ENCODE measurements around the gene OSBPL3. TPM values are rescaled to one million over a fixed set of nuclear protein-coding genes. Genes with fewer than 3 reads are reported as not detected.

OSBPL3 gene
- polyA plus RNA-seq, 1 donor from 2014 or later: 0.26 TPM

DNA sequence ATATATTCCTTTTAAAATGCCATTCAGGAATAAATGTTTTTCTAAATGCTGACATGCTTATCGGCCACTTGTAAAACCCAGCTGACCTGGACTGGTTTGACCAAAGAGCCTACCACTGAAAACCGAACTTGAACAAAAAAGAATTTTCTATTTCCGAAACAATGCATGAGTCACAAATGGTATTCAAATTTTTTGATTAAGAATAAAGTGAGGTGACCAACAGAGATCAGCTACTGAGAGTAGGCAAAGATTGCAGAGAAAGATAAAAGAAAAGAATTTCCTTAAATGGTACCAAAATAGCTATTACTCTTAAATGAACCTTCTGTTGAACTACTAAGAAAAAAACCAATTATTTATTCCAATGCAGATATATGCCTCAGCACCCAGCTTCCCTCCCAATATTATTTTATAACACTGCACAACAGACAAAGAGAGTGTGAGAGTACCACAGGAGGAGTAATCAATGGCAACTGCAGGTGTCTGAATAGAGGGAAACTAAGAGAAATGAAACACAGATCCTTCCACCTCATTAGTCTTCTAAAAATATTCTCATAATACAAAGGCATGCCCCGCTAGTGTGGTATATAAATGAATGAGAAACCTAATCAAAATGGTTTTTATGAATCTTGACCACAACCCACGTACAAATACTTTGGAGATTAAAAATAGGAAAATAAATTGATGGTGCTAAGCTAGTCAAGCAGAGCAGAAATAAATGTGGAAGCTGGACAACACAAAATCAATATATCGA is 20.1 kb downstream of the OSBPL3 start:
- no peaks in the 10 kb centered on the region for H3K36me3 ChIP-seq (ENCODE audit: insufficient read depth, low read length)

GRCh38 chr7:24958399-24958798 is 21.6 kb downstream of the OSBPL3 start:
- Histone ChIP-seq H3K4me2 (ENCODE audit: low read length) (no peak overlapping the region), H2AFZ (ENCODE audit: low read depth, low read length) (no peak overlapping the region), H3F3A (ENCODE audit: insufficient read depth, low read length, poor library complexity, severe bottlenecking) (no peaks in the 10 kb centered on the region), H3K79me2 (replicated peaks; ENCODE audit: insufficient read depth, low read length) (no peaks in the 10 kb centered on the region), H3K9me3 (ENCODE audit: low read length) (no peaks in the 10 kb centered on the region), H3K9ac (ENCODE audit: low read length) (no peak overlapping the region), H3K9me2 (ENCODE audit: insufficient read depth, low read length) (no peaks in the 10 kb centered on the region), H3K4me3 (ENCODE audit: low read length) (no peak overlapping the region), H3K36me3 (ENCODE audit: insufficient read depth, low read length) (no peaks in the 10 kb centered on the region), H3K27ac (ENCODE audit: low read length) (no peak overlapping the region), H3K27me3 (ENCODE audit: insufficient read depth, low read depth, low read length) (no peaks in the 10 kb centered on the region), H4K20me1 (ENCODE audit: insufficient read depth) (no peaks in the 10 kb centered on the region)
- TF ChIP-seq EZH2 (IDR thresholded peaks at IDR 0.05; ENCODE audit: borderline replicate concordance, insufficient read depth, low read length, poor library complexity, severe bottlenecking) (no peak), TAF1 (IDR thresholded peaks at IDR 0.05; ENCODE audit: low read depth) (no peak), RAD21 (conservative IDR thresholded peaks at IDR 0.05) (no peak), EP300 (conservative IDR thresholded peaks at IDR 0.05; ENCODE audit: poor library complexity, severe bottlenecking) (no peak), SMC3 (conservative IDR thresholded peaks at IDR 0.05; ENCODE audit: poor library complexity) (no peak), MXI1 (conservative IDR thresholded peaks at IDR 0.05; ENCODE audit: poor library complexity, severe bottlenecking) (no peak), POLR2AphosphoS5 (IDR thresholded peaks at IDR 0.05) (no peak)
- TF ChIP-seq, protein P1, sequence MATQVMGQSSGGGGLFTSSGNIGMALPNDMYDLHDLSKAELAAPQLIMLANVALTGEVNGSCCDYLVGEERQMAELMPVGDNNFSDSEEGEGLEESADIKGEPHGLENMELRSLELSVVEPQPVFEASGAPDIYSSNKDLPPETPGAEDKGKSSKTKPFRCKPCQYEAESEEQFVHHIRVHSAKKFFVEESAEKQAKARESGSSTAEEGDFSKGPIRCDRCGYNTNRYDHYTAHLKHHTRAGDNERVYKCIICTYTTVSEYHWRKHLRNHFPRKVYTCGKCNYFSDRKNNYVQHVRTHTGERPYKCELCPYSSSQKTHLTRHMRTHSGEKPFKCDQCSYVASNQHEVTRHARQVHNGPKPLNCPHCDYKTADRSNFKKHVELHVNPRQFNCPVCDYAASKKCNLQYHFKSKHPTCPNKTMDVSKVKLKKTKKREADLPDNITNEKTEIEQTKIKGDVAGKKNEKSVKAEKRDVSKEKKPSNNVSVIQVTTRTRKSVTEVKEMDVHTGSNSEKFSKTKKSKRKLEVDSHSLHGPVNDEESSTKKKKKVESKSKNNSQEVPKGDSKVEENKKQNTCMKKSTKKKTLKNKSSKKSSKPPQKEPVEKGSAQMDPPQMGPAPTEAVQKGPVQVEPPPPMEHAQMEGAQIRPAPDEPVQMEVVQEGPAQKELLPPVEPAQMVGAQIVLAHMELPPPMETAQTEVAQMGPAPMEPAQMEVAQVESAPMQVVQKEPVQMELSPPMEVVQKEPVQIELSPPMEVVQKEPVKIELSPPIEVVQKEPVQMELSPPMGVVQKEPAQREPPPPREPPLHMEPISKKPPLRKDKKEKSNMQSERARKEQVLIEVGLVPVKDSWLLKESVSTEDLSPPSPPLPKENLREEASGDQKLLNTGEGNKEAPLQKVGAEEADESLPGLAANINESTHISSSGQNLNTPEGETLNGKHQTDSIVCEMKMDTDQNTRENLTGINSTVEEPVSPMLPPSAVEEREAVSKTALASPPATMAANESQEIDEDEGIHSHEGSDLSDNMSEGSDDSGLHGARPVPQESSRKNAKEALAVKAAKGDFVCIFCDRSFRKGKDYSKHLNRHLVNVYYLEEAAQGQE (IDR thresholded peaks at IDR 0.05; ENCODE audit: borderline replicate concordance): no peak
- TF ChIP-seq, protein P2, sequence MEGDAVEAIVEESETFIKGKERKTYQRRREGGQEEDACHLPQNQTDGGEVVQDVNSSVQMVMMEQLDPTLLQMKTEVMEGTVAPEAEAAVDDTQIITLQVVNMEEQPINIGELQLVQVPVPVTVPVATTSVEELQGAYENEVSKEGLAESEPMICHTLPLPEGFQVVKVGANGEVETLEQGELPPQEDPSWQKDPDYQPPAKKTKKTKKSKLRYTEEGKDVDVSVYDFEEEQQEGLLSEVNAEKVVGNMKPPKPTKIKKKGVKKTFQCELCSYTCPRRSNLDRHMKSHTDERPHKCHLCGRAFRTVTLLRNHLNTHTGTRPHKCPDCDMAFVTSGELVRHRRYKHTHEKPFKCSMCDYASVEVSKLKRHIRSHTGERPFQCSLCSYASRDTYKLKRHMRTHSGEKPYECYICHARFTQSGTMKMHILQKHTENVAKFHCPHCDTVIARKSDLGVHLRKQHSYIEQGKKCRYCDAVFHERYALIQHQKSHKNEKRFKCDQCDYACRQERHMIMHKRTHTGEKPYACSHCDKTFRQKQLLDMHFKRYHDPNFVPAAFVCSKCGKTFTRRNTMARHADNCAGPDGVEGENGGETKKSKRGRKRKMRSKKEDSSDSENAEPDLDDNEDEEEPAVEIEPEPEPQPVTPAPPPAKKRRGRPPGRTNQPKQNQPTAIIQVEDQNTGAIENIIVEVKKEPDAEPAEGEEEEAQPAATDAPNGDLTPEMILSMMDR (IDR thresholded peaks at IDR 0.05; ENCODE audit: poor library complexity, severe bottlenecking): no peak

More for the DNA sequence above, 20.1 kb downstream of the OSBPL3 start:
- H3K4me2 ChIP-seq (ENCODE audit: low read length): no peak overlapping the region
- no peaks in the 10 kb centered on the region for H4K20me1 ChIP-seq (ENCODE audit: insufficient read depth)
- TF ChIP-seq EZH2 (IDR thresholded peaks at IDR 0.05; ENCODE audit: borderline replicate concordance, insufficient read depth, low read length, poor library complexity, severe bottlenecking) (no peak), MXI1 (conservative IDR thresholded peaks at IDR 0.05; ENCODE audit: poor library complexity, severe bottlenecking) (no peak), RAD21 (conservative IDR thresholded peaks at IDR 0.05) (no peak), TAF1 (IDR thresholded peaks at IDR 0.05; ENCODE audit: low read depth) (no peak), POLR2AphosphoS5 (IDR thresholded peaks at IDR 0.05) (no peak)
- TF ChIP-seq, protein P2 (IDR thresholded peaks at IDR 0.05; ENCODE audit: poor library complexity, severe bottlenecking): no peak
- TF ChIP-seq, protein P1 (IDR thresholded peaks at IDR 0.05; ENCODE audit: borderline replicate concordance): no peak
- no peak overlapping the region for H3K9ac ChIP-seq (ENCODE audit: low read length)
- no peaks in the 10 kb centered on the region for H3K9me2 ChIP-seq (ENCODE audit: insufficient read depth, low read length)
- H3K4me3 ChIP-seq (ENCODE audit: low read length): no peak overlapping the region
- H3K27ac ChIP-seq (ENCODE audit: low read length): no peak overlapping the region
- no peaks in the 10 kb centered on the region for H3K79me2 ChIP-seq (replicated peaks; ENCODE audit: insufficient read depth, low read length)
- no peaks in the 10 kb centered on the region for H3F3A ChIP-seq (ENCODE audit: insufficient read depth, low read length, poor library complexity, severe bottlenecking)
- H2AFZ ChIP-seq (ENCODE audit: low read depth, low read length): no peak overlapping the region
- H3K27me3 ChIP-seq (ENCODE audit: insufficient read depth, low read depth, low read length): no peaks in the 10 kb centered on the region
- no peaks in the 10 kb centered on the region for H3K9me3 ChIP-seq (ENCODE audit: low read length)

Data from neural cell (in vitro differentiated cells).